HG03095 (cell line): ENCODE data around the gene PRR23E.
A peak's percentile ranks its signal among the peaks of the same experiment; 100 is the strongest.

Experiments used
- ATAC-seq: cut with Tn5 transposase; IDR thresholded peaks from one replicate; pipeline ENCODE4 v1.9.1; 2021; ENCODE audit warnings: moderate library complexity; ENCODE audit not compliant: unreplicated experiment

Gene PRR23E

GRCh38 chr3:127207727-127208482 lies 15.0 kb downstream of the PRR23E start:
- ATAC-seq: no peak

GRCh38 chr3:127208483-127209100 lies 15.7 kb downstream of the PRR23E start:
- no peak for ATAC-seq

- ATAC-seq: no peak
These were observed 16.4 kb downstream of the PRR23E start for GRCh38 chr3:127209155-127209839.

- ATAC-seq: no peak
These were observed 17.1 kb downstream of the PRR23E start for GRCh38 chr3:127209840-127210653.

GRCh38 chr3:127210654-127210943 lies 17.7 kb downstream of the PRR23E start:
- no peak for ATAC-seq

GRCh38 chr3:127211118-127212060 lies 18.5 kb downstream of the PRR23E start:
- no peak for ATAC-seq

GRCh38 chr3:127212231-127212630 lies 19.3 kb downstream of the PRR23E start:
- ATAC-seq: no peak

- ATAC-seq: no peak
These were observed 19.8 kb downstream of the PRR23E start for GRCh38 chr3:127212711-127213110.

- ATAC-seq: no peak
These were observed 20.5 kb downstream of the PRR23E start for GRCh38 chr3:127213381-127213918.

GRCh38 chr3:127214975-127215374 lies 22.0 kb downstream of the PRR23E start:
- no peak for ATAC-seq

GRCh38 chr3:127215714-127216414 lies 22.9 kb downstream of the PRR23E start:
- ATAC-seq: no peak

GRCh38 chr3:127216415-127217261 lies 23.7 kb downstream of the PRR23E start:
- peak; percentile 61 for ATAC-seq

- ATAC-seq: peak; percentile 48
These were observed 24.9 kb downstream of the PRR23E start for GRCh38 chr3:127217596-127218453.

GRCh38 chr3:127218454-127218922 lies 25.6 kb downstream of the PRR23E start:
- no peak for ATAC-seq

- ATAC-seq: no peak
These were observed 27.6 kb downstream of the PRR23E start for GRCh38 chr3:127220497-127220896.

GRCh38 chr3:127221037-127221436 lies 28.1 kb downstream of the PRR23E start:
- ATAC-seq: no peak

- no peak for ATAC-seq
These were observed 28.6 kb downstream of the PRR23E start for GRCh38 chr3:127221446-127222035.
